ENCODE measurements around the gene MAGI2.

Gene MAGI2

GRCh38 chr7:78736548-78736947, 716.9 kb downstream of the MAGI2 start:
- no peak for DNase-seq (ENCODE audit: low read depth, low spot score)

- no peak for DNase-seq (ENCODE audit: low read depth, low spot score)
Measured at GRCh38 chr7:78734626-78735025, 718.8 kb downstream of the MAGI2 start.

- DNase-seq (ENCODE audit: low read depth, low spot score), result no peak
Measured at GRCh38 chr7:78720066-78720465, 733.4 kb downstream of the MAGI2 start.

GRCh38 chr7:78718212-78718611, 735.3 kb downstream of the MAGI2 start:
- DNase-seq (ENCODE audit: low read depth, low spot score), result no peak

- DNase-seq (ENCODE audit: low read depth, low spot score), result no peak
Measured at GRCh38 chr7:78716876-78717275, 736.6 kb downstream of the MAGI2 start.

GRCh38 chr7:78714356-78714755, 739.1 kb downstream of the MAGI2 start:
- no peak for DNase-seq (ENCODE audit: low read depth, low spot score)

GRCh38 chr7:78712111-78712510, 741.4 kb downstream of the MAGI2 start:
- DNase-seq (ENCODE audit: low read depth, low spot score), result no peak

- no peak for DNase-seq (ENCODE audit: low read depth, low spot score)
Measured at GRCh38 chr7:78709658-78710057, 743.8 kb downstream of the MAGI2 start.

- no peak for DNase-seq (ENCODE audit: low read depth, low spot score)
Measured at GRCh38 chr7:78704504-78704903, 749.0 kb downstream of the MAGI2 start.

- DNase-seq (ENCODE audit: low read depth, low spot score), result no peak
Measured at GRCh38 chr7:78703391-78703790, 750.1 kb downstream of the MAGI2 start.

GRCh38 chr7:78702770-78703169, 750.7 kb downstream of the MAGI2 start:
- DNase-seq (ENCODE audit: low read depth, low spot score), result no peak

- DNase-seq (ENCODE audit: low read depth, low spot score), result no peak
Measured at GRCh38 chr7:78695826-78696225, 757.6 kb downstream of the MAGI2 start.

- no peak for DNase-seq (ENCODE audit: low read depth, low spot score)
Measured at GRCh38 chr7:78691584-78691983, 761.9 kb downstream of the MAGI2 start.

GRCh38 chr7:78690174-78690573, 763.3 kb downstream of the MAGI2 start:
- DNase-seq (ENCODE audit: low read depth, low spot score), result no peak

GRCh38 chr7:78688376-78688775, 765.1 kb downstream of the MAGI2 start:
- DNase-seq (ENCODE audit: low read depth, low spot score), result no peak

GRCh38 chr7:78686189-78686588, 767.3 kb downstream of the MAGI2 start:
- DNase-seq (ENCODE audit: low read depth, low spot score), result no peak

- no peak for DNase-seq (ENCODE audit: low read depth, low spot score)
Measured at GRCh38 chr7:78684201-78684600, 769.3 kb downstream of the MAGI2 start.

GRCh38 chr7:78683566-78683965, 769.9 kb downstream of the MAGI2 start:
- DNase-seq (ENCODE audit: low read depth, low spot score), result no peak

GRCh38 chr7:78679112-78679876, 774.2 kb downstream of the MAGI2 start:
- no peak for DNase-seq (ENCODE audit: low read depth, low spot score)

GRCh38 chr7:78677391-78677790, 776.1 kb downstream of the MAGI2 start:
- no peak for DNase-seq (ENCODE audit: low read depth, low spot score)

- DNase-seq (ENCODE audit: low read depth, low spot score), result no peak
Measured at GRCh38 chr7:78675511-78675910, 778.0 kb downstream of the MAGI2 start.

- DNase-seq (ENCODE audit: low read depth, low spot score), result no peak
Measured at GRCh38 chr7:78673272-78673671, 780.2 kb downstream of the MAGI2 start.

- DNase-seq (ENCODE audit: low read depth, low spot score), result no peak
Measured at GRCh38 chr7:78662939-78663338, 790.5 kb downstream of the MAGI2 start.

GRCh38 chr7:78649976-78650375, 803.5 kb downstream of the MAGI2 start:
- DNase-seq (ENCODE audit: low read depth, low spot score), result no peak
